Muscle of back (tissue), 13 donors: Measurements from ENCODE around the gene RNF141. TPM values are rescaled to one million over a fixed set of nuclear protein-coding genes. Genes with fewer than 3 reads are reported as not detected.

Source experiments
- DNase-seq, 3 donors: peaks; one replicate each; pipeline versions ENCODE4 v3.0.0 to v3.0.0-alpha.2; 2013
- long read RNA-seq, 9 donors: transcript quantifications; one replicate each; lab custom pipeline, GENCODE V29; 2026
- polyA plus RNA-seq, 10 donors: library from polyadenylated mRNA; unstranded; fragments of 120-200 nt; gene quantifications; one replicate each; pipeline ENCODE4 v1.2.1, GENCODE V29; 2013; ENCODE audit not compliant: insufficient read length in 10 of 10

RNF141 gene
- polyA plus RNA-seq = 10 to 100 TPM; 17.2 to 27.4 (median 22.3) TPM
- long read RNA-seq, donor 1, full-length matches to known transcripts = 13 of 13 reads
- long read RNA-seq, donor 1, partial matches to known transcripts = 0 of 13 reads
- long read RNA-seq, donor 1, other reads (novel, unspliced or antisense) = 0 of 13 reads
- long read RNA-seq, donor 2, full-length matches to known transcripts = 18 of 18 reads
- long read RNA-seq, donor 2, partial matches to known transcripts = 0 of 18 reads
- long read RNA-seq, donor 2, other reads (novel, unspliced or antisense) = 0 of 18 reads
- long read RNA-seq, donor 3 = 0 reads
- long read RNA-seq, donor 4, full-length matches to known transcripts = 11 of 11 reads
- long read RNA-seq, donor 4, partial matches to known transcripts = 0 of 11 reads
- long read RNA-seq, donor 4, other reads (novel, unspliced or antisense) = 0 of 11 reads
- long read RNA-seq, donor 5, full-length matches to known transcripts = 18 of 18 reads
- long read RNA-seq, donor 5, partial matches to known transcripts = 0 of 18 reads
- long read RNA-seq, donor 5, other reads (novel, unspliced or antisense) = 0 of 18 reads
- long read RNA-seq, donor 6, full-length matches to known transcripts = 23 of 23 reads
- long read RNA-seq, donor 6, partial matches to known transcripts = 0 of 23 reads
- long read RNA-seq, donor 6, other reads (novel, unspliced or antisense) = 0 of 23 reads
- long read RNA-seq, donor 7, full-length matches to known transcripts = 17 of 17 reads
- long read RNA-seq, donor 7, partial matches to known transcripts = 0 of 17 reads
- long read RNA-seq, donor 7, other reads (novel, unspliced or antisense) = 0 of 17 reads
- long read RNA-seq, donor 8, full-length matches to known transcripts = 16 of 16 reads
- long read RNA-seq, donor 8, partial matches to known transcripts = 0 of 16 reads
- long read RNA-seq, donor 8, other reads (novel, unspliced or antisense) = 0 of 16 reads
- long read RNA-seq, donor 9, full-length matches to known transcripts = 2 of 2 reads
- long read RNA-seq, donor 9, partial matches to known transcripts = 0 of 2 reads
- long read RNA-seq, donor 9, other reads (novel, unspliced or antisense) = 0 of 2 reads

- peak; percentile 92 to 98 (median 96) for DNase-seq
Observed at GRCh38 chr11:10540915-10541560, at the start of gene RNF141. RNF141 (minus strand) TSS chr11:10541187; CDS start chr11:10534158, 7,029 bp downstream.

GRCh38 chr11:10590218-10590915 is 49.4 kb upstream of the RNF141 start:
- peak in 1 of 3 donors; percentile 48 for DNase-seq

GRCh38 chr11:10588904-10589303 is 47.9 kb upstream of the RNF141 start:
- no peak for DNase-seq

- DNase-seq = no peak
Observed at GRCh38 chr11:10587995-10588394, 47.0 kb upstream of the RNF141 start.

GRCh38 chr11:10587388-10587787 is 46.4 kb upstream of the RNF141 start:
- no peak for DNase-seq

- DNase-seq = no peak
Observed at GRCh38 chr11:10584071-10584501, 43.1 kb upstream of the RNF141 start.

GRCh38 chr11:10581481-10582019 is 40.6 kb upstream of the RNF141 start:
- no peak for DNase-seq

- DNase-seq = no peak
Observed at GRCh38 chr11:10580623-10581022, 39.6 kb upstream of the RNF141 start.

GRCh38 chr11:10579700-10580099 is 38.7 kb upstream of the RNF141 start:
- DNase-seq = no peak

GRCh38 chr11:10576035-10576398 is 35.0 kb upstream of the RNF141 start:
- no peak for DNase-seq

GRCh38 chr11:10575346-10576034 is 34.5 kb upstream of the RNF141 start:
- no peak for DNase-seq

- no peak for DNase-seq
Observed at GRCh38 chr11:10573556-10573955, 32.6 kb upstream of the RNF141 start.

- DNase-seq = no peak
Observed at GRCh38 chr11:10573028-10573427, 32.0 kb upstream of the RNF141 start.

- DNase-seq = no peak
Observed at GRCh38 chr11:10572533-10572932, 31.5 kb upstream of the RNF141 start.

- peak in 2 of 3 donors; percentile 42 to 69 for DNase-seq
Observed at GRCh38 chr11:10568486-10568941, 27.5 kb upstream of the RNF141 start, which contains the start of gene LYVE1. LYVE1 (minus strand) TSS chr11:10568665; CDS start chr11:10568532, 133 bp downstream.

GRCh38 chr11:10567446-10567845 is 26.5 kb upstream of the RNF141 start:
- peak in 1 of 3 donors; percentile 25 for DNase-seq

- no peak for DNase-seq
Observed at GRCh38 chr11:10566257-10566957, 25.4 kb upstream of the RNF141 start.

- DNase-seq = no peak
Observed at GRCh38 chr11:10565493-10565892, 24.5 kb upstream of the RNF141 start.

GRCh38 chr11:10564696-10565318 is 23.8 kb upstream of the RNF141 start:
- peak in 1 of 3 donors; percentile 43 for DNase-seq
